ENCODE data around the gene WDR91.

- TF ChIP-seq CTCF (IDR thresholded peaks at IDR 0.05) (no peak), POLR2A (IDR thresholded peaks at IDR 0.05) (no peak)
These were observed 25.1 kb downstream of the WDR91 start for GRCh38 chr7:135186261-135186540.
